ENCODE measurements around the gene ODC1.

The ODC1 gene

DNA sequence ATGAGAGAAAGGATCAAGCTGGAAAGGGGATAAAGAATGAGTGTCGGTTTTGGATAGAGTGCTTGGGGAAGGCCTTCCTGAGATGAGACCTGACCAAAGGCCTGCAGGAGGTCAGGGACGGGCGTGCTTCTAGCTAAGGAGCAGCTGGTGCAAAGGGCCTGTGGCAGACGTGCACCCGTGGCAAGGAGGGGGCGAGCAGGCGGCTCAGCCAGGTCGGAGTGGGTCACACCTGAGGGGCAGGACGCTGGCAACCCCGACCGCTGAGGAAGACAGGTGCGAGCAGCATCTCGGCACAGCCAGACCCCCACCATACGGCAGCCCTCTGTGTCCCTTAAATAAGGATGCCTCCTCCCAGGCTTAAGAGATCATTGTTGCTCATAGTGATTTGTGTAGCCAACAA, 48.1 kb downstream of the ODC1 start:
- no peak for DNase-seq (ENCODE audit: low read depth)

DNA sequence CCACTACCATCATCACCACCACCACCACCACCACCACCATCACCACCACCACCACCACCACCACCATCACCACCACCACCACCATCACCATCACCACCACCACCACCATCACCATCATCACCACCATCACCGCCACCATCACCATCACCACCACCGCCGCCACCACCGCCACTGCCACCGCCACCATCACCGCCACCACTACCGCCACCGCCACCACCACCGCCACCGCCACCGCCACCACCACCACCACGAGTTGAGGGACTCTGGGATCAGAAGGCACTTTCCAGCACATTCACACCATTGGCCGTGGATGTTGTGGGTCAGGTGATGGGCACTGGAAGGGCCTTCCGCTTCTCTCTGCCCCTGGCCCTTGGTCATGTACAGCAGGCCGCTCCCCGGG, 48.8 kb downstream of the ODC1 start:
- DNase-seq (ENCODE audit: low read depth), result no peak

DNA sequence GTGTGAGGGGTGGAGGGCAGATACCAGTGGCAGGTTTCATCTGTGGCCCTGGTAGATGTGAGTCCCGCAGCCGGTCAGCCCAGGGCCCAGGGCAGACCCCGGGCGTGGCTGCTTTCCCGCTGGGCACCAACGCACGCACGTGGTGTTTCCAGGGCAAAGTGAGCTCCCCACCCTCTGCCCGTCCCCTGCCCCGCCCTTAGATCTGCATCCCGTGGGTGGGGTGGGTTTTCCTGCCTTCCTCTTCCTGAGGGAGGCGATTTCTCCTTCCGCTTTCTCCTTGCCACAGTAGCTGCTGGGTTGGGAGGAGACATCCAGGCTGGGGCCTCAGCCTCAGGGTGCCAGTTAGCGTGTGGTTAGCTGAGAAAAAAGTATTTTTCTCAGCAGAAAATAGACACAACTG, 49.6 kb downstream of the ODC1 start:
- DNase-seq (ENCODE audit: low read depth), result no peak

DNA sequence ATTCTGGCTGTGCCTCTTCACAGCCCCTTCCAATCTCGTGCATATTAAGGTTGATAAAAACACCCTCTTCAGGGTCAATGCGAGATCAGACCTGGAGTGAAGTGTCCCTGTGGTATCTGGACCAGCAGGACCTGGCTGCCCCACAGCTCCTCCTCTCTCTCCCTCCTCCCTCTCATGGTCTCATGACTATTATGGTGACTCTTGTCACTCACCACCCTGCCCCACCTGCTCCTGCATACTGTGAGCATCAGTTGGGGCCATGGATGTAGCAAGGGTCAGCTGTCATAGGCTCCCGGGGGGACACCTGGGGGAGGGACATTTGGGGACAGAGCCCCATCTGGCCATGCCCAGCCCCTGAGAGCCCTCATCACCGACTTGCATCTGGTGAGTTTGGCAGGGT, 50.2 kb downstream of the ODC1 start:
- no peak for DNase-seq (ENCODE audit: low read depth)

DNA sequence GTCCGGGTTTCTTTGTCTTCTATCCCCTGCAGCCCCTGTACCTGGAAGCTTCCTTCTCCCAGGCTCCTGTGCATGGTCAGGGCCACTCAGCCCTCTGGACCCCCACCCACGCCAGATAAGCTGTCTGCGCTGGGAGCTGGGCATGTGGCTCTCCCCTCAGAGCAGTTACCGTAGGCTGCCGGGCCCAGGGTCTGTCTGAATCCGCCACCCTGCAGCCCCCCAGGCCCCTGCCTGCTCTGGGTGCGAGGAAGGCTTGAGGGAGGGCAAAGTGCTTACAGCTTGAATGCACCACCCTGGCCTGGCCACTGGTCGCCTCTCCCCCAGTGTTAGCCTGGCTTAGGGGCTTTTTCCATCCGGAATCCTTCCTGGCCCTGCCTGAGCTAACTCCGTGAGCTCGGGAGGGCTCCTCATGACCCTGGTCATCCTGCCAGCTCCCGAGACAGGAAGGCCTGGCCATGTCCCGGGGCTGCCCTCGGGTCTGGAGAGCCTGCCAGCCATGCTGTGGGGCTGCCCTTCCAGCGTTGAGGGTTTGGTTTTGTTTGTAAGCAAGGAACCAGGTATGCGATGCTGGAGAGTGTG, 50.7 kb downstream of the ODC1 start:
- DNase-seq (ENCODE audit: low read depth), result no peak

DNA sequence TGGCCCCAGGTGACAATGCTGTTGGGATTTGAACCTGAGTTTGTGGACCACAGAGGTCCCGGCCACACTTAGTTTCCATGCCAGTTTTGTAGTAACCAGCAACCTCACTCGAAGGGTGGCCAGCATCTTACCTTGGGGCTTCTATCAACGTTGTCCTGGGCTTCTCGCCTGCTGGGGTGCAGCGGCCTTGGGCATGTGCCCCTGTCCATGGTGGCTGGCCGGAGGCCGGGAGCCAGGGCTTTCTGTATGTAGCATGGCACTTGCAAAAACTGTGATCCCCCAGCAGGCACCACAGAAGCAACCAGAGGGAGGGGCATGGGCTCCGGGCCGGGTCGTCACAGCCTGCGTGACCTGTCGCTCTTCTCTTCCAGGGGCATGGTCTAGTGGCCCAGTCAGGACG, 51.7 kb downstream of the ODC1 start:
- no peak for DNase-seq (ENCODE audit: low read depth)

DNA sequence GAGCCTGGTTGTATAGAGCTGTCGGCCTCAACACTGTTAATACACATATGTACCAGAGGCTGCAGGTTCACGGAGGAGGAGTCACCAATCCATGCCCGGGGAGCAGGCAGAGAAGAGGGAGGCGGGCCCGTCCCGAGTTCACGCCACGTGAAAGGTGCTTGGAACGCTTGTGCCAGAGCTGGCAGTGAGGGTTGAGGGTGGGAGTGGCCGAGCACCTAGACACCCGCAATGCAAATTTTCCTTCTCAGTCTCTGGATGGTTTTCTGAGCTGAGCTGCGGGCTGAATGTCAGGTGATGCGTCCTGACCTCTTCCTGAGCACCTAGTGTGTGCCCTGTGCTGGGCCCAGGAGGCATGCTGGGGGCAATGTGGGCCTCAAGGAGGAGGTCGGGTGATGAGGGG, 52.2 kb downstream of the ODC1 start:
- no peak for DNase-seq (ENCODE audit: low read depth)

DNA sequence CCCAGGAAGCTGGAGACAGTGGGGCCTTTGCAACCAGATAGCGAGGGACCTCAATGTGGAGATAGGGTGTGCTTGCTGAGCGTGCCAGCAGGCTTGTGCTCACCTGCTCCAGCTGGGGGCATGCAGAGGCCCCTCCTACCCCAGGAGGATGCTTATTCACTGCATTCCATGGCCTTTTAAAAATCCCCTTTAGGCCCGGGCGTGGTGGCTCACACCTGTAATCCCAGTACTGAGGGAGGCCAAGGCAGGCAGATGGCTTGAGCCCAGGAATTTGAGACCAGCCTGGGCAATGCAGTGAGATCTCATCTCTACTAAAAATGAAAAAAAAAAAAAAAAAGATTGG, 54.5 kb downstream of the ODC1 start:
- no peak for DNase-seq (ENCODE audit: low read depth)

DNA sequence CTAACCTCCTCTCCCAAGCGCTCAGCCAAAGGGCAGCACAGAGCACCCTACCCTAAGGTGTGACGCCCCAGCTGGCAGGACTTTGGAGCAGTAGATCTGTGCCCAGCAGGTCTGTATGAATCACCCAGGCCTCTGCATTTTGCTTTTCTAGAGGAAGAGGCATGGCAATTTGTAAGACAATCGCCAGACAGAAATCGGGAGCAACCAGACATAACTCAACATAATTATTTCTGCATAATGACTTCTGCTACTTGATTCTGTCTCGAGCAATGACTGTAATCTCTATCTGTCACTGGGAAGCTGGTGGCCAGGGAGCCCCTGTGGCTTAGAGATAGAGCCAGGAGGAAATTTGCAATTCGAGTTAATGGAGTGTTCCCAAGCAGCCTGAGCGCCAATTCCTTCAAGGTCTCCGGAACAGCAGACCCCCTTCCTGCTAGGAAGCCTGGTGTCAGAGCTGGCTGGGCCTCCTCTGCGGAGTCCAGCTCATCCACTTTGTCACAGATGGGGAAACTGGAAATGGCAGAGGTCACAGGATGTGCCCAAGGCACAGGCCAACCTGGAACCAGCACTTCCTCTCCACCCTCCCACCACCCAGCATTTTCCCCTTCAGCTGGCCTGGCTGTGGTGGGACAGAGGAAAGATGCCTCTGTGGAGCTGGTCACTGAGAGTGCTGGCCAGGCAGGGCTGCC, 55.0 kb downstream of the ODC1 start:
- DNase-seq (ENCODE audit: low read depth), result no peak

DNA sequence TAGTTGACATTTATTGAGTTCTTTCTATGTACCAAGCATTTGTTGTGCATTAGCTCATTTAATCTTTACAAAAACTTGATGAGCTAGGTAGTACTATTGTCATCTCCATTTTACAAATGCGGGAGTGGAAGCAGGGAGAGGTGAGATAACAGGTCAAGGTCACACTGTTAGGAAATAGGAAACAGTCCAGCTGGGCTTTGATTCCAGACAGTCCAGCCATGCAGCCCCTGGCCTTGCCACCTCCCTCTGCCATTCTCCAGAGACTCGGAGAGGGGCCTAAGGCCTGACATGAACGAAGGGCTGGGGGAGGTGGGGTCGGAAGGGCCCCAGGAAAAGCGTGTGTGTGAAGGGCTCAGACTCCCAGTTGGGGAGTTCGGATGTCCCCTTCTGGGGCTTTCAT, 55.6 kb downstream of the ODC1 start:
- no peak for DNase-seq (ENCODE audit: low read depth)

DNA sequence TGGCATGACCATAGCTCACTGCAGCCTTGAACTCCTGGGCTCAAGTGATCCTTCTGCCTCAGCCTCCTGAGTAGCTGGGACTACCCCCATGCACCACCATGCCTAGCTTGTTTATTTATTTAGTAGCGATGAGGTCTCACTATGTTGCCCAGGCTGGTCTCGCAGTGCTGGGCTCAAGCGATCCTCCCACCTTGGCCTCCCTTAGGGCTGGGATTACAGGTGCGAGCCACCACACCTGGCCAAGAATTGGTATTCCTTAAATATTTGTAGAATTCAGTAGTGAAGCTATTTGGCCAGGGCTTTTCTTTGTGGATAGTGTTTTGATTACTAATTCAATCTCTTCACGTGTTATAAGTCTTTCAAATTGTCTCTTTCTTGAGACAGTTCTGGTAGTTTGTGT, 56.0 kb downstream of the ODC1 start:
- DNase-seq (ENCODE audit: low read depth), result no peak

DNA sequence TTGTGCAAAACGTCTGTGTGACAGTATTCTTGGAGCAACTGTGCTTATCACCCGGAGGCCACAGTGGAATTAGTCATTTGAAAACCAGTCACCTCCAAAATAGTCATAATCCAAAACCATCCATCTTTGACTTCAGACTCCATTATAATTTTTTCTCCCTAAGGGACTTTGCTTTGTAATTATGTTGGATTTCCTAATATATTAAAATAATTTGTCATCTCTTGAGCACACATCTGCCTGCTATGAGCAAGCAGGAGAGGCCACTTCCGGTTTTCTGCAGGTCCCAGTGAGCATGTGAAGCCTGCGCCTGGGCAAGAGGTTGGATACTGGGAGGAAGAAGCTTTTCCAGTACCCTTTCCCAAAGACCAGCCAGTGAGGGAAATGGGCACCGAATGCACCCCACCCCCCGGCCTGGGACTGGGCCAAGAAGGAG, 57.7 kb downstream of the ODC1 start:
- DNase-seq (ENCODE audit: low read depth), result no peak

Measured in activated T-cell treated with anti-CD3 and anti-CD28 coated beads for 24 hours (primary cell).